SK-N-MC (cell line): ENCODE data around the gene CELSR1.

Source experiments
- EZH2 ChIP-seq: fragments of 200-600 bp; sonication (generic); IDR thresholded peaks from one replicate; pipeline ENCODE4 v1.6.1; 2017; ENCODE audit warnings: antibody characterized with exemption
- FOXP2 ChIP-seq: optimal IDR thresholded peaks from 2 replicates; pipeline ENCODE3; 2011; ENCODE audit warnings: mild to moderate bottlenecking, moderate library complexity; ENCODE audit not compliant: insufficient read depth; ENCODE audit errors: extremely low read length, control extremely low read depth
- POLR2AphosphoS5 ChIP-seq: IDR thresholded peaks from 2 replicates; pipeline ENCODE4 v1.6.1; 2012; ENCODE audit warnings: mild to moderate bottlenecking, low read depth, low read length, borderline replicate concordance

- no peak for TF ChIP-seq POLR2AphosphoS5
- TF ChIP-seq EZH2, result no peak
- TF ChIP-seq FOXP2, result no peak
Observed at GRCh38 chr22:46428171-46428570, 109.2 kb downstream of the CELSR1 start.
